ENCODE data around the gene KCNA4.
A peak's percentile ranks its signal among the peaks of the same experiment; 100 is the strongest.
"Not testable (repeated sequence)": the region's sequence is repeated elsewhere in the genome, so short reads cannot be mapped to it uniquely, and the experiment has no call there.

KCNA4 gene

DNA sequence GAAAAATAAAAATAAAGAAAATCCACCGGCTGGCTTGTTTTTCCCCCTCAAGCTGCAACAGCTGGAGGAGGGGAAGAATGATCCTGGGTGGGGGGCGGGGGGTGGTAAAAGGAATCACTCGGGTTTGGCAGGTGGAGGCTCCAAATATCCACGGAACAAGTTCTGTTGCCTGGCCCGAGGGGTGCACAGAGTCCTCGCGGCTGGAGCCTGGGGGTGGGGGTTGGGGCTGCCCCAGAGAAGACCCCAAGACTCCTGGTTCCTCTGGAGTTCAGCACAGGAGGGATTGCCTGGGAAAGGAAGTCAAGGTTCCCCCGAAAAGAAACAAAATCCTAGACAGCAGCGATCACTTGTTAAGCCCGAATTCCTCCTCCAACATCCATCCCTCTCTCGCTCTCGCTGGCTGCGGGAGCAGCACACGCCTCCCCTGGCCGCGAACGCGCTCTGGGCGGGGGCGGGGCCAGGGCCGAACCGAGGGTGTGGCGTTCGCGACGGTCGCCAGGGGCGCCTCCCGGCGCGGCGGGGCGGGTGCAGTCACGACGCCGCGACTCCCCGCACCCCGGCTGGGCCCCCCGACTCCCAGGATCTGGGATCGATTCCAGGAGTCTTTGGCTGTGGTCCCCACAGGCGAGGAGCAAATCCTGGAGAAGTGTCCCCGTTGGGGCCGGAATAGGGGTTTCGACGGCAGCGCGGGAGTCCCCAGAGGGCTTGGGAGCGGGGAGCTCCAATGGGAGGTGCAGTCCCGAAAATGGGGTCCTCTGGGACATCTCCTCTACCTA, at the start of gene KCNA4:
Gene KCNA4 (minus strand): TSS at position 443 of the 776 bp plus-strand sequence. CDS start 4,352 bp downstream, outside the sequence.
- peak within 1 kb of the TSS in 2 of 7 experiments; percentile 8 to 26 for H3K4me3 ChIP-seq
- no peak within 1 kb of the TSS for H3K27ac ChIP-seq

DNA sequence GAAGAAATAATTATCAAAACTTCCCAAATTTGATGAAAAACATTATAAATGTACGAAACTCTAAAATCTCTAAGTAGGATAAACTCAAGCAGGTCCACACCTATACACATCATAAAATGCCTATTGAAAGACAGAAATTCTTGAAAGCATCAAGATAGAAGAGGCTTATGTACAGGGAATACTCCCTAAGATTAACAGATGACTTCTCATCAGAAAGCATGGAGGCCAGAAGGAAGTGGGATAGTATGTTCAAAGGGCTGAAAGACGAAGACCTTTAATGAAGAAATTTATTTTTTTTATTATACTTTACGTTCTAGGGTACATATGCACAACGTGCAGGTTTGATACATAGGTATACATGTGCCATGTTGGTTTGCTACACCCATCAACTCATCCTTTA, 45.3 kb upstream of the KCNA4 start:
- no peak overlapping the region for H3K4me3 ChIP-seq
- H3K27ac ChIP-seq: no peak overlapping the region

DNA sequence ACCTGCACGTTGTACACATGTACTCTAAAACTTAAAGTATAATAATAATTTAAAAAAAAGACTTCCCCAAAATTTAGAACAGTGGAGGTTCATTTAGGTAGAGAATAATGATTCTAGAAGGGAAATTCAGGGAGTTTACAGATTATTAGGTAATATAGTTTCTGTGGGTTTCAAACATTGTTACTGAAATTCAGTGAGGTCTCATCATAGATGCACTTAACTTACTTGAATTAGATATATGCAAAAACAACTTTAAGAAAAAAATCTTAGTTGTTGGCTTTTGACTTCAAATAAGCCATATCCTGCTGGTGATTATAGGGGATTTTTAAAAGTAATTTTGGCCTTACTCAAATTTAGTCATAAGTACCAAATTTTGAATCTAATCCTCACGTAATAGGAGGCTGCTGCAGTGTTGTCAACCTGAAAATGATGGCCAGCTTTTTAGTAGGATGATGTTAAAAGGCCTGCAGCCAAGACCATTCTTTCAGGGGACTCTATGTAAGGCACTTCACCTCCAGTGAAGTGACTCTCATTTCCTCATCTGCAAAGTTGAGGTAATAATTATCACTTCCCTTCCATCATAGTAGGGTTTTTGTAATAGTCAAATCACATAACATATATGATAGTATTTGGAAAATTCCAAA, 42.5 kb upstream of the KCNA4 start:
- no peak overlapping the region for H3K27ac ChIP-seq
- no peak overlapping the region for H3K4me3 ChIP-seq

DNA sequence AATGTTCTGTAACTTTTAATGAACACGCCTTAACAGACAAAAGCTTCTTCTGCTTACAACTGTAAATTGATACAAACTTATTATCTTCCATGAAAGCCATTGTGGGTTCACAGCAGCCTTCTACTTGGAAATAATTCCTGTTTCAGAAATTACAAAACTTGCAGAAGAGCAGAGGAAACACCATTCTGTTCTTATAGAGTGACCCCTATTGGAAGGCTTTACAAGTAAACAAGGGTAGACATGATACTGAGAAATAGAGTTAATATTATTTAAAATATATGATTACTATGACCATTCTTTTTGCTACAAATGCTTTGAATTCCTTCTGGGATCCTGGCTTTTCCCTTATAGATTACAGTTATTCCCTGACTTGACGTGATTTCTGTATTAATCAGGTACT, 32.4 kb upstream of the KCNA4 start:
- Histone ChIP-seq H3K4me3 (no peak overlapping the region), H3K27ac (no peak overlapping the region)

DNA sequence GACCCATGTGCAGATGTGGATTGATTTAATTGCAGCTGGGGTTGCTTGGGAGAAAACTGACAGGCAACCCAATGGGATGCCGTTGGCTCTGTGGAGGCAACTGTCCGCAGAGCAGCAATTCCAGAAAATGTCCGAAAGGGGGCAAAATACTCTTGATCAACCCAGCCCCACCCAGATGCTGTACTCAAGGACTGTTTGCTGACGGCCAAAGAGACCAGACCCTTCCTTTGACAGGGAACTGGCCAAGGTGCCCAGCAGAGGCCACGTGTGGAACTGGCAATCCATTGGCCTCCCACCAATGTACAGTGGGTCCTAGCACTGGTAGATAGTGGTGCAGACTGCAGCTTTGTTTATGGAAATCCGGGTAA, 29.7 kb upstream of the KCNA4 start:
- Histone ChIP-seq H3K27ac (no peak overlapping the region), H3K4me3 (no peak overlapping the region)

DNA sequence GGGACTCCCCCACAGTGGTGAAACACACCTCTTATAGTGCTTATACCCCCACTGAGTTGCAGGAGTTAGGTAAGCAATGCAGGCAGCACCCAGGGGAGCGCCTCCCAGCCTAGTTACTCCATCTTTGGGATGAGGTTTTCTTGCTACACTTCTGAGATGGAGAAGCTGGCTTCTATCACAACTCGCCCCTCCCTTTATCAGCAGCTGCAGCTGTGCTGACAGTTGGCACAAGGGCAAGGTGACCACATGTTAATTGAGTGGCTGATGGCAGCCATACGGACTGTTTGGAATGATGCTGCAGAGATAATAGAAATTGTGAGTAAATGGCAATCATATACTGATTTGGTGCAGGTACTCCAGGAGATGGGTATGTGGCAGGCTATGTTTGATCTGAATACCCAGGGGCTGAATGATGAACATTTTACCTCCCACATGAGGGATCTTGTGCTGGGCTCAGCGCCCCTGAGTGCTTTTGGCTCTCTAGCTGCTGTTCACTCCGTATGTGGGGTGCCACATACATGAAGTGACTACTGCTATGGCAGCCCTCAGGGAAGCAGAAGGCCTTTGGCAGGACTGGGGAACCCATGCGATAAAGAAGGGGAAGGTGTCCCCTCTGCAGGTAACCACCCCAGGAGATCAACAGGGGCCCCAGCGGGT, 29.2 kb upstream of the KCNA4 start:
- H3K4me3 ChIP-seq: no peak overlapping the region

DNA sequence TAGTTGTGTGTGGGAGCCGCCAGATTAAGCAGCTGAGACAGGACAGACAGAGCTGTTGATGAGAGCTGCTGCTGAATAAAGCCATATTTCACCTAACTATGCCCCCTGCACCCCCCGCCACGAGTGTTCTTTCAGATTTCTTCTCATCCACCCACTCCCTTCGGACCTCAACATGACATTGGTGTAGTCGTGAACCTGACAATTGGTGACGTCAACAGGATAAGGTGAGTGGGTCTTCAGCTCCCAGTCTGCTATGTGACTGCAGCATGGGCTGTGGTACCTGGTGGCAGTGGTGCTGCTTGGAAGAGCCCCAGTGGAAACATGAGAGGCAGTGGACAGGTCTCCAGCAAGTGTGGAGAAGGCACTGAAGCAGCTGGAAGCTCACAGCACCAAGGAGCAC, 28.3 kb upstream of the KCNA4 start:
- H3K4me3 ChIP-seq: no peak overlapping the region
- no peak overlapping the region for H3K27ac ChIP-seq

More for the DNA sequence above, 29.2 kb upstream of the KCNA4 start:
- no peak overlapping the region for H3K27ac ChIP-seq

DNA sequence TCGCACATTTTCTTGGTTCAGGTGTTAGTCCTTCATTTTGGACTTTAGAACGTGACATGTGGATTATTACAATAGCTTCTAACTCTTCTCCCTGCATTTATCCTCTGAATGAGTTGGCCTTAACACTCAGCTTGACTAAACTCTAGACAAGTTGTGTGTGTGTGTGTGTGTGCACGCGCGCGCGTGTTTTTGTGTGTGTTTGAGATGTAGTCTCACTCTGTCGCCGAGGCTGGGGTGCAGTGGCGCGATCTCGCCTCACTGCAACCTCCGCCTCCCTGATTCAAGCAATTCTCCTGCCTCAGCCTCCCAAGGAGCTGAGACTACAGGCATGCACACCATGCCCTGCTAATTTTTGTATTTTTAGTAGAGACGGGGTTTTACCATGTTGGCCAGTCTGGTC, 24.3 kb upstream of the KCNA4 start:
- Histone ChIP-seq H3K27ac (no peak overlapping the region), H3K4me3 (no peak overlapping the region)

DNA sequence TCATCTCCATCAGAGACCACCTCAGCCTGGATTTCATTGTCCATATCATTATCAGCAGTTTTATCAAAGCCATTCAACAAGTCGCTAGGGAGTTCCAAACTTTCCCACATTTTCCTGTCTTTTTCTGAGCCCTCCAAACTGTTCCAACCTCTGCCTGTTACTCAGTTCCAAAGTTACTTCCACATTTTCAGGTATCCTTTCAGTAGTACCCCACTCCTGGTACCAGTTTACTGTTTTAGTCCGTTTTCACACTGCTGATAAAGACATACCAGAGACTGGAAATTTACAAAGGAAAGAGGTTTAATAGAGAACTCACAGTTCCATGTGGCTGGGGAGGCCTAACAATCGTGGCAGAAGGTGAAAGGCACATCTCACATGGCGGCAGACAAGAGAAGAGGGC, 17.9 kb upstream of the KCNA4 start:
- H3K4me3 ChIP-seq, H3K27ac ChIP-seq: not testable (repeated sequence)

DNA sequence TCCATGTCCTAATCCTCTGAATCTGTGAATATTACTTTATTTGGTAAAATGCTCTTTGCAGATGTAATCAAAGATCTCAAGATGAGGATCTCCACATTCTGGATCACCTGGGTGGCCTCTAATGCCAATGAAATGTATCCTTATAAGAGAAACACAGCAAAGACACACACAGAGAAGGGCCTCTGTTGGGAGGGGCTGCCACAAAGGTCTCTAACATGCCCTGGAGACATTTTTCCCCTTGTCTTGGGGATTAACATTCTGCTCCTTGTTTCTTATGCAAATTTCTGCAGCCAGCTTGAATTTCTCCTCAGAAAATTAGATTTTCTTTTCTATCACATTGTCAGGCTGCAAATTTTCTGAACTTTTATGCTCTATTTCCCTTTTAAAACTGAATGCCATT, 17.3 kb upstream of the KCNA4 start:
- H3K4me3 ChIP-seq, H3K27ac ChIP-seq: not testable (repeated sequence)

DNA sequence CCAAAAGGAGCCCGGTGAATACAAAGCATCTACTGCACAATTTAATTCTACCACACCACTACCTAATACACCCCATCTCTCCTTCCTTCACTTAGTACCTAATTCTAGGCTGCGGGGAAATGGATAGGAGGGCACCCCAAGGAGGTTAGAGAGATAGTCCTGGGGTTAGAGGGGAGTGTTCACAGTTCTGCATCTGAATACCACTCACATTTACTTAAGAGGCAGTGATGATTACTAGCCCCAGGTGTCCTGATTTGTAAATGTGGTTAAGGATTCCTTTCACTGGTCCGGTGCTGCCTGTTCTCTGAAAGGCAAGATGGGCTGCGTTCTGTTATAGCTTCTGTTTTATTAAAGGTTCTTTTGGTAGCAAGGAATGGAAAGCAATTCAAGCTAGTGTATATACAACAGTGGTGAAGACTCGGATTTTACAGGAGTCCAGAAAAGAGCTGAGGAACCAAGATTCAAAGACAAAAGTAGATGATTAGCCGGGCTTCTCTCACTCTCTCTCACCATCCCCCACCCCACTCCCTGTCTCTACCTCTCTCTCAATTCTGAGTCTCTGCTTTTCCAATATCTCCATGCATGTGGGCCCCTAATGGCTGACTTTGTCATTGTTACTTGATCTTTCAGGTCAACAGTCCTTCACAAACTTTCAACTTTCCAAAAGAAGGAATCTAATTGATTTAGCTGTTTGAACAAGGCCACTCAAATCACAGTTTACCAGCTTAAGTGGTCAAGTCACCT, 8.7 kb upstream of the KCNA4 start:
- Histone ChIP-seq H3K4me3 (no peak overlapping the region), H3K27ac (no peak overlapping the region)

DNA sequence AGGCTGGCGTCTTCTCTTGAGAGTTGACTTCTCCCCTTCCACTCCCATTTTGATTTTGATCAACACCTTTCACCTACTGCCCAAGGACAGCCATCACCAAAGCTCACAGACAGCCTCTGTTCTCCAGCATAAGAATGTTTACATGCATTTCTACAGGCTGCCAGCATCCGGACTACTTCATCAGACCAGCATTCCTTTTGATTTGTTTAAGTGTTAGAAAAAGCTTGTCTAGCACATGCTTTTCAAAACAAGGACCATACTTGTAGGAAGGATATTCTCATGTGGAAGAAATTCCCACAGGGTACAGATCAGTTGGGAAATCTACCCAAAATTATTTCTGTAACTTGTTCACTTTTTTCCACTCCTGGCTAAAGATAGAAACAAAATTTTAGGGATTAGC, 6.2 kb upstream of the KCNA4 start:
- Histone ChIP-seq H3K27ac (no peak overlapping the region), H3K4me3 (no peak overlapping the region)

DNA sequence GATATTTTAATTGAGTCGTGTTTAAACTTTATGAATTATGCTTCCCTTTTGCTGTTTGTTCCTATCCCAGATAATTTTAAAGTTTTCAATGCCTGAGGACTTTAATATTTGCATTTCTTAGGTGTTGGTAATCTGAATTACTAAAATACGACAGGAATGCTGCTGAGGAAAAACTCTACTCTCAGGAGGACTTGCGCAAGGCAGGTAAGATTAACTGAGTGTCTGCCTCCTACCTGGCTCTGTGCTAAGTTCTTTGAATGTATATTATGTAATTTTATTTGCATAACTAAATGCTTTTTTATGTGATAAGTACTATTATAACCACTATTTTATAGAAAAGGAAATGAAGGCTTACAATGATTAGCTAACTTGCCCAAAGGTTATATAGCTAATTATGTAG, 2.7 kb upstream of the KCNA4 start:
- H3K4me3 ChIP-seq: no peak overlapping the region
- H3K27ac ChIP-seq: no peak overlapping the region

DNA sequence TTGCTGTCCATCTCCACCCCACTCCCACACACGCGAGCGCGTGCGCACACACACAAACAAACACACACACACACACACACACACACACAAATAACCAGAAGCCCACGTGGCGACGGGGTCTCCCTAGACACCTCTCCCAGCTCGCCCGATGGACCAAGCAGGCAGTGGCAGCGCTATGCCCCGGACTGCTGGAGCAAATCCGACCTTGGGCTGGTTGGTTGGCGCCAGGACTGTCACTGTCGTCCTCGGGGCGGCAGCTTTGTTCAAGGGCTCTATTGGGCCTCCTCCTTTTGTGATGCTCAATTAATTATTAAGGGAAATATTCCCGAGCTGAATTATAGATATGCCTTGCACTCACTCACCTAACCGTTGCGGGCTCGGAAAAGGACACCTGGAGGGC, 1.7 kb upstream of the KCNA4 start:
- no peak overlapping the region for H3K4me3 ChIP-seq
- no peak overlapping the region for H3K27ac ChIP-seq

DNA sequence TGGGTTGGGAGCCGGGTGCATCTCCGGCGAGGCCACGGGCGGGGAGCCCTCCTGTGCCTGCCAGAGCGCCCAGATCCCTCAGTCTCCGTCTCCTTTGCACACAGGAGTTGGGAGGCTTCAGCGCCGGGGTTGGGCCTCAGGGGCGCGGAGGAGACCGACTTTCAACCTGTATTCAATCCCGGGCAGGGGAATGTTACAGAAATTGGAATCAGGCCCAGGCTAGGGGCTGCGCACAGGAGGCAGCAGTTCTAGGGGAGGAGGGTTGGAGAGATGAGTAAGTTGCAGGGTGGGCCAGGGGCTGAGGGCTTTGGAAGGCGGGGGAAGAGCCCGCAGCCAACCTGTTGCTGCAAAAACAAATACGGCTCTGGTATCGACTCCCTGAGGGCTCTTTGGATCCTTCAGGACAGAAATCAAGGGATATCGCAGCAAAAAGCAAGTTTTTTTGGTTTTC, 640 bp upstream of the KCNA4 start:
- H3K4me3 ChIP-seq: peak overlapping the region in 1 of 7 experiments; percentile 26
- no peak overlapping the region for H3K27ac ChIP-seq

DNA sequence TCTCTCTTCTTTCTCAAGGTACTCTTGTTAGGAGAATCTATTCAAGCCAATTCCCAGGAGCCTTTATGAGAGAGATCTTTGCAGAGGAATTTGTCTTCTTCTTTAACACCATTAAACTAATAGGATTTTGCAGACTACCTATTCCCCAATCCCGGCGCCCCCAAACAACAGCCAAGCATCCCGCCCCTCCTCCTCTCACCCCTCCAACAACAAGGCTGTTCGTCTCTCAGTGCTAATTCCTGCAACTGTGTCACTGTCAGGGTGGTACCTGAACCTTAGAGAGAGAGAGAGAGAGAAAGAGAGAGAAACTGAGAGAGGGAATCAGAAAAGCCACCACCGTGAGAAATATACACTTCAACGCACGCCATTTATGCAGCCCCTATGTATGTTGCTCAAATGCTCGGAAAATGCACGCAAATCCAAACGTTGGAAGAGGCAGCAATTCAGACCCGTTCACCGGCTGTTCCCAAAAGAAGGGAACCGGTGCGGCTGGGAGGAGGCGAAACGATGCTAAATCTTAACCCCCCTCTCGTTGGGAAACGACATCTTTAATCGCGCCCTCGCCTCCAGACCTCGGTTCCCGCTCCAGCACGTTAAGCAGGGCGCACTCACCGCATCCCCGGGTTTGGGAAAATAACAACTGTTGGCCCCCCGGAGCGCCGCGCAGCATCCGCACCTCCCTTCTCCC, 961 bp downstream of the KCNA4 start:
- Histone ChIP-seq H3K4me3 (peak overlapping the region in 1 of 7 experiments; percentile 26), H3K27ac (no peak overlapping the region)

DNA sequence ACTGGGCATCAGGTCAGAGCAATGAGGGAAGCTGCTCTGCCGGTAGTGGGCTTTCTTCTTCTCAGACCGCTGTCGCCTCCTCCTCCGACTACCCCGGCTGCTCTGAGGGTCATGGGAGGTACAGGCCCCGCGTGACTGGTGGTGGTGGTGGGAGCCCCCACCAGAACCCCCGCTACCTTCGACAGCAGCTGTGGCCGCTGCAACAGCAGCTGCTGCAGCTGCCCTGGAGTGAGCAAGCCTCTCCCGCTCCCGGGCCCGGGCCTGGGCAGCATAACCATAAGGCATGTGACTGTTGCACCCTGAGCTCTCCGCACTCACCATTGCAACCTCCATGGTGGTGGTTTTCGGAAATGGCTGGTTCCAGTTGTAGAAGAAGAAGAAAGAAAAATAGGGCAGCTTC, 4.5 kb downstream of the KCNA4 start:
- H3K27ac ChIP-seq: no peak overlapping the region
- H3K4me3 ChIP-seq: no peak overlapping the region

DNA sequence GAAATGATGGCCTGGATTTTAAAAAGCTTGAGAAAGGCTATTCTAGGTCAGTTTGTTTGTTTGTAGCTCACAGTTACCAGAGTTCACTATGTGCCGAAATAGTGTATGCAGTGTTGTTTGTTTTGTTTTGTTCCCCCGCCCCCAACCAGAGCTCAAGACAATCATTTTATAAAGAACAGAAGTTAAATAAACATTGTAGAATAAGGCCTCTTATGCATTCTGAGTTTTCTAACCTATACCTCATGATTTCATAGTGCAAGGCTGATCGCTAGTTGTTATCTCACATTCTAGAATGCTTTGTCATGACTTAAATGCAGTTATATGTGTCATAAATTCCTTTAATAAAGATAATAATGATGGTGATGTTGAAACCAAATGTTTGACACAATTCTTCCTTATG, 7.8 kb downstream of the KCNA4 start:
- Histone ChIP-seq H3K4me3 (no peak overlapping the region), H3K27ac (no peak overlapping the region)

DNA sequence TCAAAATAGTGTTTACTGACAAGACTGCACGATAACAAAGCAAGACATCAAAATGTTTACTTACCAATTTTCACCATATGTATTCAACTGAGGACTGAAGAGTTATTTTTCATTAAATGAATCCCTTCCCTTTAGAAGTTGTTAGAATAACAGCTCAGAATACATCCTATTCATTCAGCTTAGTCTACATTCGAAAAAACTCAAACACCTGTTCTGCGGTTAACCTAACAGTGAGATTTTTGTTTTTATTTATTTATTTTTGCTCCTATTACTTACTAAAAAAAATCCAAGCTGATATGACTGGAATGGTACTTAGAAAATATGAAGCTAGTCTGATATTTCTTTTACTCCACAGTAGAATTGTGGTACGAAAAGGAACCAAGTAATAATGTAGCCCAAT, 10.0 kb downstream of the KCNA4 start:
- no peak overlapping the region for H3K4me3 ChIP-seq
- no peak overlapping the region for H3K27ac ChIP-seq

Data from skin epidermis (tissue), 12 donors.